ENCODE measurements around the gene SUGCT.

SUGCT gene

DNA sequence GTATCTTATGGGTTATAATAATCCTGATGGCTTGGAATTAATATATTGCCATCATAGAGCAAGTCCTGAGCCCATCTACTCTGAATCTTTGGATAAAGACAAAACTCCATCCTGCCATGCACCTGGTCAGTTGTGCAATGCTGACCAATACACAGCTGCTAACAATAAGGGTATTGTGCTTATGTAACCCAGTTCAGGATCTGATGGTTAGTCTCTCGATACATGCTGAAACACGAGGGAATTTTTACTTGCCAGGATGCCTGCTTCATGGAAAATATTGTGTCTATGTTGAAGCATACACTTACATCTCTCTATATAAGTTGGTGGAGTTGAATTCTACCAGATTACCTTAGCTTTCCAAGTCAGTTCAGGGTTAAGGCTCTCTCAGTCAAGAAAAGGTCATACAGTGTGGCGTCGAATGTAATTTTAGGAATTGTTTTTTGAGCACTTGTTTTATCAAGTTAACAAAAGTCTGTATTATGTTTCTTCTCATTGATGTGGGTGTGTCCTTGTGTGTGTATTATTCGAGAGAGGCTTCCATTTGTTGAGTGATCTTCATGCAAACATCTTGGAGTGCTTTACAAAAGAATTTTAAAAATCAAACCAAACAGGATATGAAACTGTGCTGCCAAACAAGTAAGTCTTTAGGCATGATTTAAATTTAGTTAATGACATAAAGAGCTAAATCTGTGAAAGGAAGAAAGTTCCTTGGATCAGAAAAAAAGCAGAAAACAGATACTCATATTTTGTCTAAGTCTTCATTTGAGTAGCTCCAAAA lies 449.1 kb downstream of the SUGCT start:
- ChIA-PET POLR2A (no interaction called here), CTCF (interaction anchor here (0.5 to 0.6 kb wide), 2 partner anchors 323 to 912 kb away, joined by 4 to 6 read pairs; no protein-coding TSS in a partner anchor)
- Histone ChIP-seq H3K4me1 (ENCODE audit: control insufficient read depth, insufficient read depth, low read length) (no peaks in the 10 kb centered on the region), H3K36me3 (ENCODE audit: control insufficient read depth in 2 of 2, insufficient read depth in 1 of 2, low read length in 2 of 2) (no peaks in the 10 kb centered on the region), H3K27ac (ENCODE audit: extremely low read depth, low read depth, low read length) (no peak overlapping the region), H3K9me3 (ENCODE audit: control insufficient read depth, insufficient read depth, low read depth, low read length) (no peaks in the 10 kb centered on the region), H3K4me3 (ENCODE audit: low read depth, low read length) (no peak overlapping the region)
- TF ChIP-seq ZBTB48 (tag by site-specific recombination; IDR thresholded peaks at IDR 0.05) (no peak), ZNF514 (tag by site-specific recombination; IDR thresholded peaks at IDR 0.05) (no peak), ZBTB17 (tag by site-specific recombination; IDR thresholded peaks at IDR 0.05) (no peak), ZFP3 (tag by site-specific recombination; IDR thresholded peaks at IDR 0.05; ENCODE audit: low read depth) (no peak), INSM2 (tag by site-specific recombination; IDR thresholded peaks at IDR 0.05) (no peak), REPIN1 (tag by site-specific recombination; IDR thresholded peaks at IDR 0.05; ENCODE audit: low read depth) (no peak), WT1 (tag by site-specific recombination; IDR thresholded peaks at IDR 0.05) (no peak), ZNF664 (tag by site-specific recombination; IDR thresholded peaks at IDR 0.05) (no peak), ZNF549 (tag by site-specific recombination; IDR thresholded peaks at IDR 0.05) (no peak), PRDM1 (tag by site-specific recombination; IDR thresholded peaks at IDR 0.05) (no peak), SP7 (tag by site-specific recombination; IDR thresholded peaks at IDR 0.05) (no peak), ZNF626 (tag by site-specific recombination; IDR thresholded peaks at IDR 0.05) (no peak), ZNF747 (tag by site-specific recombination; IDR thresholded peaks at IDR 0.05) (no peak)
- TF ChIP-seq, protein P1, sequence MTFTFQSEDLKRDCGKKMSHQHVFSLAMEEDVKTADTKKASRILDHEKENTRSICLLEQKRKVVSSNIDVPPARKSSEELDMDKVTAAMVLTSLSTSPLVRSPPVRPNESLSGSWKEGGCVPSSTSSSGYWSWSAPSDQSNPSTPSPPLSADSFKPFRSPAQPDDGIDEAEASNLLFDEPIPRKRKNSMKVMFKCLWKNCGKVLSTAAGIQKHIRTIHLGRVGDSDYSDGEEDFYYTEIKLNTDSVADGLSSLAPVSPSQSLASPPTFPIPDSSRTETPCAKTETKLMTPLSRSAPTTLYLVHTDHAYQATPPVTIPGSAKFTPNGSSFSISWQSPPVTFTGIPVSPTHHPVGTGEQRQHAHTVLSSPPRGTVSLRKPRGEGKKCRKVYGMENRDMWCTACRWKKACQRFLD (tag by site-specific recombination; IDR thresholded peaks at IDR 0.05): no peak

- Histone ChIP-seq H3K4me1 (ENCODE audit: control insufficient read depth, insufficient read depth, low read length) (no peaks in the 10 kb centered on the region), H3K9me3 (ENCODE audit: control insufficient read depth, insufficient read depth, low read depth, low read length) (no peaks in the 10 kb centered on the region), H3K4me3 (ENCODE audit: low read depth, low read length) (no peak overlapping the region), H3K36me3 (ENCODE audit: control insufficient read depth in 2 of 2, insufficient read depth in 1 of 2, low read length in 2 of 2) (no peaks in the 10 kb centered on the region), H3K27ac (ENCODE audit: extremely low read depth, low read depth, low read length) (no peak overlapping the region)
- CTCF ChIA-PET: interaction anchor here (0.5 kb wide), 1 partner anchor 913 kb away, joined by 6 read pairs; no protein-coding TSS in a partner anchor
- POLR2A ChIA-PET: no interaction called here
- TF ChIP-seq ZNF510 (tag by site-specific recombination; IDR thresholded peaks at IDR 0.05; ENCODE audit: insufficient replicate concordance) (no peak), ZFP37 (tag by site-specific recombination; IDR thresholded peaks at IDR 0.05) (no peak), BCL11B (tag by site-specific recombination; IDR thresholded peaks at IDR 0.05; ENCODE audit: low read depth) (no peak), ZNF610 (tag by site-specific recombination; IDR thresholded peaks at IDR 0.05; ENCODE audit: borderline replicate concordance) (no peak), ZEB2 (tag by site-specific recombination; IDR thresholded peaks at IDR 0.05) (no peak), EGR2 (tag by site-specific recombination; IDR thresholded peaks at IDR 0.05; ENCODE audit: low read depth) (no peak), ZNF777 (tag by site-specific recombination; IDR thresholded peaks at IDR 0.05; ENCODE audit: borderline replicate concordance) (no peak)
- TF ChIP-seq, protein P2, sequence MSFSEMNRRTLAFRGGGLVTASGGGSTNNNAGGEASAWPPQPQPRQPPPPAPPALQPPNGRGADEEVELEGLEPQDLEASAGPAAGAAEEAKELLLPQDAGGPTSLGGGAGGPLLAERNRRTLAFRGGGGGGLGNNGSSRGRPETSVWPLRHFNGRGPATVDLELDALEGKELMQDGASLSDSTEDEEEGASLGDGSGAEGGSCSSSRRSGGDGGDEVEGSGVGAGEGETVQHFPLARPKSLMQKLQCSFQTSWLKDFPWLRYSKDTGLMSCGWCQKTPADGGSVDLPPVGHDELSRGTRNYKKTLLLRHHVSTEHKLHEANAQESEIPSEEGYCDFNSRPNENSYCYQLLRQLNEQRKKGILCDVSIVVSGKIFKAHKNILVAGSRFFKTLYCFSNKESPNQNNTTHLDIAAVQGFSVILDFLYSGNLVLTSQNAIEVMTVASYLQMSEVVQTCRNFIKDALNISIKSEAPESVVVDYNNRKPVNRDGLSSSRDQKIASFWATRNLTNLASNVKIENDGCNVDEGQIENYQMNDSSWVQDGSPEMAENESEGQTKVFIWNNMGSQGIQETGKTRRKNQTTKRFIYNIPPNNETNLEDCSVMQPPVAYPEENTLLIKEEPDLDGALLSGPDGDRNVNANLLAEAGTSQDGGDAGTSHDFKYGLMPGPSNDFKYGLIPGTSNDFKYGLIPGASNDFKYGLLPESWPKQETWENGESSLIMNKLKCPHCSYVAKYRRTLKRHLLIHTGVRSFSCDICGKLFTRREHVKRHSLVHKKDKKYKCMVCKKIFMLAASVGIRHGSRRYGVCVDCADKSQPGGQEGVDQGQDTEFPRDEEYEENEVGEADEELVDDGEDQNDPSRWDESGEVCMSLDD (tag by site-specific recombination; IDR thresholded peaks at IDR 0.05): no peak
- TF ChIP-seq, protein P3, sequence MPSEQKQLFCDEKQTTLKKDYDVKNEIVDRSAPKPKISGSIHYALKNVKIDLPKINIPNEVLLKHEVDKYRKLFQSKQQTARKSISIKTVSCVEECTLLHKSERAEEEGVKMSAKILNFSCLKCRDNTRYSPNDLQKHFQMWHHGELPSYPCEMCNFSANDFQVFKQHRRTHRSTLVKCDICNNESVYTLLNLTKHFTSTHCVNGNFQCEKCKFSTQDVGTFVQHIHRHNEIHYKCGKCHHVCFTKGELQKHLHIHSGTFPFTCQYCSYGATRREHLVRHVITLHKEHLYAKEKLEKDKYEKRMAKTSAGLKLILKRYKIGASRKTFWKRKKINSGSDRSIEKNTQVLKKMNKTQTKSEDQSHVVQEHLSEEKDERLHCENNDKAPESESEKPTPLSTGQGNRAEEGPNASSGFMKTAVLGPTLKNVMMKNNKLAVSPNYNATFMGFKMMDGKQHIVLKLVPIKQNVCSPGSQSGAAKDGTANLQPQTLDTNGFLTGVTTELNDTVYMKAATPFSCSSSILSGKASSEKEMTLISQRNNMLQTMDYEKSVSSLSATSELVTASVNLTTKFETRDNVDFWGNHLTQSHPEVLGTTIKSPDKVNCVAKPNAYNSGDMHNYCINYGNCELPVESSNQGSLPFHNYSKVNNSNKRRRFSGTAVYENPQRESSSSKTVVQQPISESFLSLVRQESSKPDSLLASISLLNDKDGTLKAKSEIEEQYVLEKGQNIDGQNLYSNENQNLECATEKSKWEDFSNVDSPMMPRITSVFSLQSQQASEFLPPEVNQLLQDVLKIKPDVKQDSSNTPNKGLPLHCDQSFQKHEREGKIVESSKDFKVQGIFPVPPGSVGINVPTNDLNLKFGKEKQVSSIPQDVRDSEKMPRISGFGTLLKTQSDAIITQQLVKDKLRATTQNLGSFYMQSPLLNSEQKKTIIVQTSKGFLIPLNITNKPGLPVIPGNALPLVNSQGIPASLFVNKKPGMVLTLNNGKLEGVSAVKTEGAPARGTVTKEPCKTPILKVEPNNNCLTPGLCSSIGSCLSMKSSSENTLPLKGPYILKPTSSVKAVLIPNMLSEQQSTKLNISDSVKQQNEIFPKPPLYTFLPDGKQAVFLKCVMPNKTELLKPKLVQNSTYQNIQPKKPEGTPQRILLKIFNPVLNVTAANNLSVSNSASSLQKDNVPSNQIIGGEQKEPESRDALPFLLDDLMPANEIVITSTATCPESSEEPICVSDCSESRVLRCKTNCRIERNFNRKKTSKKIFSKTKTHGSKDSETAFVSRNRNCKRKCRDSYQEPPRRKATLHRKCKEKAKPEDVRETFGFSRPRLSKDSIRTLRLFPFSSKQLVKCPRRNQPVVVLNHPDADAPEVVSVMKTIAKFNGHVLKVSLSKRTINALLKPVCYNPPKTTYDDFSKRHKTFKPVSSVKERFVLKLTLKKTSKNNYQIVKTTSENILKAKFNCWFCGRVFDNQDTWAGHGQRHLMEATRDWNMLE (tag by site-specific recombination; conservative IDR thresholded peaks at IDR 0.05; ENCODE audit: low read depth): no peak
Observed at GRCh38 chr7:40584667-40585433, 450.0 kb downstream of the SUGCT start.

All from HEK293 (cell line).